GM10266 (cell line): Measurements from ENCODE around the gene XPNPEP2.

ENCODE experiments used
- DNase-seq: peaks from one replicate; pipeline ENCODE4 v3.0.0; 2012; ENCODE audit errors: extremely low spot score
- CTCF ChIP-seq: IDR thresholded peaks from 2 replicates; pipeline ENCODE4 v1.5.1; 2012; ENCODE audit warnings: mild to moderate bottlenecking, low read depth; ENCODE audit not compliant: control insufficient read depth, insufficient read depth; ENCODE audit errors: missing control alignments

XPNPEP2 gene

GRCh38 chrX:129719268-129719667 is 19.5 kb upstream of the XPNPEP2 start:
- no peak for TF ChIP-seq CTCF
- DNase-seq: no peak

DNA sequence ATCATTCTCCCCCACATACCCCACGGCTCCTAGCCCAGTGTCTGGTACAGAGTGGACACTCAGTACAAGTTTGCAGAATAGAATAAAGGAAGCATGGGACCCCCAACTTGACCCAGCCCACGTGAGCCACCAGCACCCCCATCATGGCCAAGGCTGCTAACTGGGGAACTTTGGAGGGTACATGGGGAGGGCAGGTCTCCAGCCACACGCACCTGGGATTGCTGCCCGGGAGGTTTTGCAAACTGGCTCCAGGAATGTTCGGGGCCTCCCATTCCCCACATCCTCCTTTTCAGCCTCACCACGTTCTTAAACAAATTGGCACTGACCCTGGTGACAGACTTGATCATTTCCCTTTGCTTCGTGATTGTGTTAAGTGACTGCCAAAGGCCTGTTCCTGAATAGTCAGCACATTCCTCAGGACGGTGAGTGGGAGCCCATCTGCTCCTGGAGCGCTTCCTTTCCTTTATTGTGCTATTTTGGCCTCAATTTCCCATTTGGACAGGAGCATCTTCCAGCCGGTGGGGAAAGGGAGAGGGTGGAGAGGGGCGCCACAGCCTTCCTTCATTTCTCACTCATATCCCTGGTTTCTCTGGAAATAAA is 18.7 kb upstream of the XPNPEP2 start:
- no peak for DNase-seq
- no peak for TF ChIP-seq CTCF

DNA sequence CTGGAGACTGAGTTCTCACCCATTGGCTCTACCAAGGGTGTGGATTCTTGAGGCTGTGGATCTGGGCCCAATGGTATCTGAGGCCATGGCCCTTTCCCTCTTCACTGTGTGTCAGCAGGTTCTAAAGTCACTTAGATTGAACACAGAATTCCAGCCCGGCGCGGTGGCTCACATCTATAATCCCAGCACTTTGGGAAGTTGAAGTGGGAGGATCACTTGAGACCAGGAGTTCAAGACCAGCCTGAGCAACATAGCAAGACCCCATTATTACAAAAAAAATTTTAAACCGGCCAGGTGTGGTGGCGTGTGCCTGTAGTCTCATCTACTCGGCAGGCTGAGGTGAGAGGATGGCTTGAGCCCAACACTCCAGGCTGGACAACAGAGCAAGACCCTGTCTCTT is 18.0 kb upstream of the XPNPEP2 start:
- no peak for DNase-seq
- TF ChIP-seq CTCF: no peak

DNA sequence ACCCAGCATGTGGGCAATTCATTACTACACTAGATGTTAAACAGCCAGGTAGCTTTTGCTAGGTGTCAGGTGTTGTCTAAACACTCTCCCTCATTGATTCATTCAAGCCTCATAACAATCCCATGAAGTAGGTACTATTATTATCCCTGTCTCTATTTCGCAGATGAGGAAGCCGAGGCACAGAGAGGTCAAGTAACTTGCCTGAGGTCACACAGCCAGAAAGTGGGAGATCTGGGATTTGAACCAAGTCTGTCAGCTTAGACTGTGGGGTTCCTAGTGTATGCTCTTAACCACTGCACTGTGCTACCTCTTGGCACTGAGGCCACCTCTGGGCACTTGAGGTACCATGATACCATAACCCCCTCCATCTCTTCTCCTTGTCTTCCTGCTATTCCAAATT is 17.4 kb upstream of the XPNPEP2 start:
- no peak for DNase-seq
- TF ChIP-seq CTCF: no peak

- no peak for TF ChIP-seq CTCF
- DNase-seq: no peak
These were observed 16.9 kb upstream of the XPNPEP2 start for GRCh38 chrX:129721870-129722269.

DNA sequence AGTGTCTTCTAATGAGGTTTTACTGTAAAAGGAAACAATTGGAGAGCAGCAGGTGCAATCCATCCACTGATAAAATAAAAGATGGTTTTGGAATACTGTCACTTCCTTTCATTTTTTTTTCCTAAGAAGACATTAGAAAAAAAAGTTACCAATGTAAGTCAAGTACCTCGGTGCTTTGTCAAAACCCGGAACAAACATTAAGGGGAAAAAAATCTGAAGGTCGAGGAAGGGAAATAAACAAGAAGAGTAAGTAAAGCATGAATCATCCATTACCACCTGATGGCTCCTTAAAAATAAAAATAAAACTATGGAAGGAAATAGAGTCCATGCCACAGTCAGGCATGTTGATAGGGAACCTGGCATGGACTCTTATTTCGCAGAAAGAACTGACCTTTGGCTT is 15.3 kb upstream of the XPNPEP2 start:
- no peak for TF ChIP-seq CTCF

GRCh38 chrX:129724754-129725153 is 14.0 kb upstream of the XPNPEP2 start:
- TF ChIP-seq CTCF: no peak
- DNase-seq: no peak

More for the DNA sequence above, 15.3 kb upstream of the XPNPEP2 start:
- DNase-seq: no peak
